Trophoblast cell (in vitro differentiated cells and primary cell): Measurements from ENCODE around the gene NUP153.

ENCODE experiments used
- DNase-seq, 2 donors: peaks; one replicate each; pipeline ENCODE4 v3.0.0-alpha.2; 2016
- H2AFZ ChIP-seq: 2 replicates; pipeline ENCODE4 v1.6.1; 2013; ENCODE audit warnings: low read length, moderate library complexity, mild to moderate bottlenecking; ENCODE audit not compliant: insufficient read depth, poor library complexity
- H2AK5ac ChIP-seq: 2 replicates; pipeline ENCODE4 v1.6.1; 2013; ENCODE audit warnings: mild to moderate bottlenecking, low read length
- H2BK120ac ChIP-seq: 2 replicates; pipeline ENCODE4 v1.6.1; 2013; ENCODE audit warnings: low read length, mild to moderate bottlenecking, moderate library complexity; ENCODE audit not compliant: insufficient read depth, poor library complexity
- H2BK12ac ChIP-seq: 2 replicates; pipeline ENCODE4 v1.6.1; 2013; ENCODE audit warnings: mild to moderate bottlenecking, low read length, moderate library complexity
- H2BK5ac ChIP-seq: 2 replicates; pipeline ENCODE4 v1.6.1; 2013; ENCODE audit warnings: low read length, low read depth, moderate library complexity, mild to moderate bottlenecking; ENCODE audit not compliant: poor library complexity
- H3K14ac ChIP-seq: 2 replicates; pipeline ENCODE4 v1.6.1; 2013; ENCODE audit warnings: mild to moderate bottlenecking, low read length
- H3K18ac ChIP-seq: 2 replicates; pipeline ENCODE4 v1.6.1; 2013; ENCODE audit warnings: mild to moderate bottlenecking, low read length
- H3K23ac ChIP-seq: 2 replicates; pipeline ENCODE4 v1.6.1; 2013; ENCODE audit warnings: low read length
- H3K27ac ChIP-seq: 2 replicates; pipeline ENCODE4 v1.5.1; 2013; ENCODE audit warnings: low read depth, mild to moderate bottlenecking, inconsistent platforms, low read length, moderate library complexity
- H3K27me3 ChIP-seq: 2 replicates; pipeline ENCODE4 v1.6.1; 2013; ENCODE audit warnings: inconsistent platforms, mild to moderate bottlenecking, low read length, moderate library complexity; ENCODE audit not compliant: insufficient read depth
- H3K36me3 ChIP-seq, 2 experiments: 1 replicate in 1 of 2; 2 replicates in 1 of 2; pipeline ENCODE4 v1.6.1; 2013; ENCODE audit warnings: low read length in 2 of 2, mild to moderate bottlenecking in 2 of 2, moderate library complexity in 1 of 2; ENCODE audit not compliant: insufficient read depth in 2 of 2, control insufficient read depth in 1 of 2
- H3K4ac ChIP-seq: 2 replicates; pipeline ENCODE4 v1.6.1; 2013; ENCODE audit warnings: low read depth, mild to moderate bottlenecking, low read length, moderate library complexity
- H3K4me1 ChIP-seq, 2 experiments: 1 replicate in 1 of 2; 2 replicates in 1 of 2; pipeline ENCODE4 v1.6.1; 2013; ENCODE audit warnings: low read length in 2 of 2, mild to moderate bottlenecking in 2 of 2, moderate library complexity in 1 of 2; ENCODE audit not compliant: insufficient read depth in 2 of 2, control insufficient read depth in 1 of 2
- H3K4me2 ChIP-seq: 2 replicates; pipeline ENCODE4 v1.6.1; 2013; ENCODE audit warnings: inconsistent platforms, mild to moderate bottlenecking, low read length, moderate library complexity
- H3K4me3 ChIP-seq: 2 replicates; pipeline ENCODE4 v1.5.1; 2013; ENCODE audit warnings: mild to moderate bottlenecking, low read depth, low read length, inconsistent platforms
- H3K79me1 ChIP-seq: one replicate; pipeline ENCODE4 v1.6.1; 2013; ENCODE audit warnings: low read length
- H3K79me2 ChIP-seq: 2 replicates; pipeline ENCODE4 v1.6.1; 2013; ENCODE audit warnings: low read length, mild to moderate bottlenecking; ENCODE audit not compliant: control insufficient read depth, insufficient read depth, poor library complexity
- H3K9ac ChIP-seq: 2 replicates; pipeline ENCODE4 v1.6.1; 2013; ENCODE audit warnings: mild to moderate bottlenecking, low read length
- H3K9me3 ChIP-seq: 2 replicates; pipeline ENCODE4 v1.6.1; 2013; ENCODE audit warnings: low read depth, mild to moderate bottlenecking, control low read depth, inconsistent platforms, low read length; ENCODE audit not compliant: insufficient read depth
- H4K12ac ChIP-seq: 2 replicates; pipeline ENCODE4 v1.6.1; 2013; ENCODE audit warnings: low read depth, mild to moderate bottlenecking, low read length, moderate library complexity
- H4K8ac ChIP-seq: 2 replicates; pipeline ENCODE4 v1.6.1; 2013; ENCODE audit warnings: low read depth, mild to moderate bottlenecking, low read length, moderate library complexity
- H4K91ac ChIP-seq: one replicate; pipeline ENCODE4 v1.6.1; 2013; ENCODE audit warnings: low read depth, mild to moderate bottlenecking, low read length, moderate library complexity
- WGBS: extraction: QIAGEN DNeasy Blood & Tissue Kit; methylation state at CpG from one replicate; pipeline ENCODE4 v1.1.7; 2013; ENCODE audit warnings: missing lambda C conversion rate; ENCODE audit not compliant: insufficient read length, insufficient coverage; ENCODE audit errors: extremely low coverage; 5-methylcytosine and 5-hydroxymethylcytosine counted together

Gene NUP153

DNA sequence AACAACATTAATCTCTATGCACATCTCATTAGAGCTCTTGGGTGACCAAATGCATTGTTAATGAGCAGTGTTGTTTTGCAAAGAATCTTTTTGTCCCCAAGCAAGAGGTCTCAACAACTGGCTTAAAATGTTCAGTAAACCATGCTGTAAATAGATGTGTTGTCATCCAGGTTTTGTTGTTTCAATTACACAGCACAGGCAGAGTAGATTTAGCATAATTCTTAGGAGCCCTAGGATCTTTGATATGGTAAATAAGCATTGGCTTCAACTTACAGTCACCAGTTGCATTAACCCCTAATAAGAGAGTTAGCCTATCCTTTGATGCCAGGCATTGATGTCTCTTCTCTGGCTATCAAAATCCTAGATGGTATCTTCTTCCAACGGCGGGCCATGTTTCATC lies 23.3 kb downstream of the NUP153 start:
- no peak overlapping the region for H3K27ac ChIP-seq
- peaks cover 9 to 12% of the 10 kb centered on the region in 2 experiments for H3K36me3 ChIP-seq
- H3K4me3 ChIP-seq = no peak overlapping the region
- DNase-seq = no peak
- H2BK12ac ChIP-seq = no peak overlapping the region
- no peak overlapping the region for H4K91ac ChIP-seq
- H3K9me3 ChIP-seq = no peaks in the 10 kb centered on the region
- H3K4me1 ChIP-seq = peaks cover 4% of the 10 kb centered on the region in 2 experiments
- H3K18ac ChIP-seq = no peak overlapping the region
- no peaks in the 10 kb centered on the region for H3K27me3 ChIP-seq
- no peak overlapping the region for H2AK5ac ChIP-seq
- WGBS = no CpG with 5 or more reads among the region's 2 CpGs
- peaks cover 6% of the 10 kb centered on the region for H3K79me2 ChIP-seq
- H4K8ac ChIP-seq = no peak overlapping the region
- H3K4ac ChIP-seq = no peak overlapping the region
- H3K9ac ChIP-seq = no peak overlapping the region
- H2BK5ac ChIP-seq = no peak overlapping the region
- H3K79me1 ChIP-seq = no peaks in the 10 kb centered on the region
- H2AFZ ChIP-seq = no peak overlapping the region
- H4K12ac ChIP-seq = no peak overlapping the region
- no peak overlapping the region for H2BK120ac ChIP-seq
- no peak overlapping the region for H3K14ac ChIP-seq
- H3K4me2 ChIP-seq = no peak overlapping the region
- no peak overlapping the region for H3K23ac ChIP-seq

DNA sequence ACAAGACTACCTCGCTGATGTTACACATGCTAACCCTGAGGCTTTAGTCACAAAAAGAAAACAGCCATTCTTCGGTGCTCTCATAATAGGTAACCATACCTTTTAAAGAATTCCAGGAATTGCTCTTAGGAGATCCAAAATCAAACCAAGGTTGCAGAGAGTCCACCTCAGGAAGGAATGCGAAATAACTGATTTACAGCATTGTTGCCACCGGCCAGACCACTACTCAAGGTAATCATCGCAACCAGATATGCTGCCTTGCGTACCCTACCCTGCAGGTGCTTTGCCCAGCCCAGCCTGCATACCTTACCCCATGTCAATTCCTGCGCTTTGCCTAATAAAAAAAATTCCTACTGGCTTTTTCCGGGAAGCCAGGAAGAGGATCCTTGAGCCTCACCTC lies 27.0 kb downstream of the NUP153 start:
- Histone ChIP-seq H4K8ac (no peak overlapping the region), H4K12ac (no peak overlapping the region), H3K23ac (no peak overlapping the region), H3K9ac (no peak overlapping the region), H3K9me3 (no peaks in the 10 kb centered on the region), H3K27ac (peak overlapping the region; percentile 51), H3K36me3 (peaks cover 4 to 10% of the 10 kb centered on the region in 2 experiments), H3K79me1 (no peaks in the 10 kb centered on the region), H2AFZ (no peak overlapping the region), H3K4me3 (no peak overlapping the region), H2AK5ac (no peak overlapping the region), H3K4me1 (peaks cover 4 to 8% of the 10 kb centered on the region in 2 experiments), H3K18ac (no peak overlapping the region), H3K79me2 (peaks cover 9% of the 10 kb centered on the region), H3K4ac (no peak overlapping the region), H2BK5ac (no peak overlapping the region), H2BK12ac (no peak overlapping the region), H4K91ac (no peak overlapping the region), H3K27me3 (no peaks in the 10 kb centered on the region), H2BK120ac (no peak overlapping the region), H3K14ac (no peak overlapping the region), H3K4me2 (peak overlapping the region; percentile 46)
- WGBS = no CpG with 5 or more reads among the region's 8 CpGs
- DNase-seq = peak; percentile 68 to 85

DNA sequence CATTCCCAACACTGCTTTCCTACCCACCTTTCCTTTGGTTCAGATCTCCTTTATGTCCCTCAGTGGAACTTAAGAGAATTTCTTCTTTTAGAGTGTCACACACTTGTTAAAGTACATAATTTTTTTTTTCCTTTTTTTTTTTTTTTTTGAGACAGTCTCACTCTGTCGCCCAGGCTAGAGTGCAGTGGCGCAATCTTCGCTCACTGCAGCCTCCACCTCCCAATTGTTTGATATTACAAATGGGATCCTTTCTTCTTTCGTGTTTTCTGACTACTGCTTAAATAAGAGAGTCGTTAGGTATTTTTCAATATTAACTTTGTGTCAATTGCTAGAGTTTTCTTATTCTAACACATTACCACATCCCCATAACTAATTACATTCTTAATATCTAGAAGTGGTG lies 29.1 kb downstream of the NUP153 start:
- H2BK12ac ChIP-seq = no peak overlapping the region
- H3K23ac ChIP-seq = no peak overlapping the region
- H3K27me3 ChIP-seq = no peaks in the 10 kb centered on the region
- H3K9ac ChIP-seq = no peak overlapping the region
- H3K18ac ChIP-seq = no peak overlapping the region
- H3K36me3 ChIP-seq = peaks cover 11 to 14% of the 10 kb centered on the region in 2 experiments
- H3K79me1 ChIP-seq = no peaks in the 10 kb centered on the region
- no peak overlapping the region for H3K14ac ChIP-seq
- no peak overlapping the region for H2AFZ ChIP-seq
- no peak overlapping the region for H3K4ac ChIP-seq
- H2BK120ac ChIP-seq = no peak overlapping the region
- H3K4me1 ChIP-seq = peaks cover 4 to 8% of the 10 kb centered on the region in 2 experiments
- no CpG with 5 or more reads among the region's 5 CpGs for WGBS
- DNase-seq = no peak
- no peak overlapping the region for H3K4me2 ChIP-seq
- H4K8ac ChIP-seq = no peak overlapping the region
- H2BK5ac ChIP-seq = no peak overlapping the region
- H4K12ac ChIP-seq = no peak overlapping the region
- H3K4me3 ChIP-seq = no peak overlapping the region
- H3K27ac ChIP-seq = no peak overlapping the region
- H2AK5ac ChIP-seq = no peak overlapping the region
- peaks cover 8% of the 10 kb centered on the region for H3K79me2 ChIP-seq
- no peaks in the 10 kb centered on the region for H3K9me3 ChIP-seq
- no peak overlapping the region for H4K91ac ChIP-seq

DNA sequence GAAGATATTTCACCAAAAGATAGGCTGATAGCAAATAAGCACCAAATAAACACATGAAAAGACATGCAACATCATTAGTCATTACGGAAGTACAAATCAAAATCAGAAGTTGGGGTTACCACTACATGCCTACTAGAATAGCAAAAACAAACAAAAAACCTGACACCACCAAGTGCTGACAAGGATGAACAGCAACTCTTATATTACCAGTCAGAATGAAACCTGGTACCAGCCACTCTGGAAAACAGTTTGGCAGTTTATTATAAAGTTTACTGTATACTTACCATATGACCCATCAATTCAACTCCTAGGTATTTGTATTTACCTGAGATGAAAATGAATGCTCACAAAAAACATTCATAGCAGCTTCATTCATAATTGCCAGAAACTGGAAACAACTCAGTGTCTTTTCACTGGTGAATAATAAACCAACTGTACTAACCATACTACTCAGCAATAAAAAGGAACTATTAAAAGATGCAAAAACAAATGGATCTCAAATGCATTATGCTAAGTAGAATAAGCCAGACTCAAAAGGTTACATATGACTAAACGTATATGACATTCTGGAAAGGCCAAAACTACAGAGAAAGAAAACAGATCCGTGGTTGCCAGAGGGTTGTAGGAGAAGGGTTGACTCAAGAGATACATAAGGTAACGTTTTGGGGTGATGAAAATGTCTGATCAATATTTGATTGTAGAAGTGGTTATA lies 33.0 kb downstream of the NUP153 start:
- no peak overlapping the region for H2BK120ac ChIP-seq
- no peak overlapping the region for H4K8ac ChIP-seq
- H4K12ac ChIP-seq = no peak overlapping the region
- H3K18ac ChIP-seq = no peak overlapping the region
- no peak overlapping the region for H3K23ac ChIP-seq
- H4K91ac ChIP-seq = no peak overlapping the region
- H3K79me1 ChIP-seq = no peaks in the 10 kb centered on the region
- peaks cover 25 to 29% of the 10 kb centered on the region in 2 experiments for H3K36me3 ChIP-seq
- peaks cover 8% of the 10 kb centered on the region for H3K79me2 ChIP-seq
- no peak overlapping the region for H3K4ac ChIP-seq
- no peak overlapping the region for H3K9ac ChIP-seq
- H2AK5ac ChIP-seq = no peak overlapping the region
- H2AFZ ChIP-seq = no peak overlapping the region
- no peak overlapping the region for H3K27ac ChIP-seq
- no peak overlapping the region for H2BK12ac ChIP-seq
- WGBS = no CpG with 5 or more reads among the region's 4 CpGs
- peaks cover 0 to 4% of the 10 kb centered on the region in 2 experiments for H3K4me1 ChIP-seq
- H3K27me3 ChIP-seq = no peaks in the 10 kb centered on the region
- no peak overlapping the region for H3K14ac ChIP-seq
- H2BK5ac ChIP-seq = no peak overlapping the region
- no peak for DNase-seq
- no peak overlapping the region for H3K4me3 ChIP-seq
- H3K4me2 ChIP-seq = no peak overlapping the region
- H3K9me3 ChIP-seq = no peaks in the 10 kb centered on the region
